K562 (cell line): Measurements from ENCODE around the gene RNF6. TPM values are rescaled to one million over a fixed set of nuclear protein-coding genes. Genes with fewer than 3 reads are reported as not detected.

Source experiments
- E2F4 ChIP-seq: sonication (generic); formaldehyde crosslinking; IDR thresholded peaks from 2 replicates; pipeline ENCODE4 v1.8.0; 2022; ENCODE audit warnings: mild to moderate bottlenecking, low read depth, missing genetic modification reagents
- HNRNPK ChIP-seq: fragments of 200-400 bp; formaldehyde crosslinking; IDR thresholded peaks from one replicate; pipeline ENCODE4 v1.6.1; 2018; ENCODE audit warnings: mild to moderate bottlenecking, low read depth, low read length; ENCODE audit not compliant: poor library complexity, severe bottlenecking
- HOXB6 ChIP-seq: fragments of 250-450 bp; sonication (Bioruptor Pico); IDR thresholded peaks from 2 replicates; pipeline ENCODE4 v1.5.1; 2022; ENCODE audit warnings: mild to moderate bottlenecking, borderline replicate concordance
- LCOR ChIP-seq: sonication (generic); formaldehyde crosslinking; IDR thresholded peaks from 2 replicates; pipeline ENCODE4 v1.8.0; 2022; ENCODE audit warnings: mild to moderate bottlenecking, missing genetic modification reagents
- NR1H2 ChIP-seq: sonication (generic); formaldehyde crosslinking; IDR thresholded peaks from 2 replicates; pipeline ENCODE4 v1.4.0; 2020; ENCODE audit warnings: mild to moderate bottlenecking, missing genetic modification reagents
- RREB1 ChIP-seq: fragments of 250-450 bp; sonication (Bioruptor Pico); IDR thresholded peaks from 2 replicates; pipeline ENCODE4 v1.4.0; 2020
- ZBTB26 ChIP-seq: fragments of 450-650 bp; formaldehyde crosslinking; IDR thresholded peaks from 2 replicates; pipeline ENCODE4 v1.4.0; 2022; ENCODE audit warnings: missing genetic modification characterization
- ZNF239 ChIP-seq: fragments of 250-450 bp; sonication (Bioruptor Pico); IDR thresholded peaks from 2 replicates; pipeline ENCODE4 v1.4.0; 2020; ENCODE audit warnings: mild to moderate bottlenecking
- ZNF24 ChIP-seq: fragments of 450-650 bp; IDR thresholded peaks from 2 replicates; pipeline ENCODE4 v1.6.1; 2016
- ZNF717 ChIP-seq: fragments of 250-450 bp; sonication (Bioruptor Pico); IDR thresholded peaks from 2 replicates; pipeline ENCODE4 v1.5.0; 2021
- ZNF785 ChIP-seq: fragments of 250-450 bp; sonication (Bioruptor Pico); IDR thresholded peaks from 2 replicates; pipeline ENCODE4 v1.4.0; 2020; ENCODE audit warnings: mild to moderate bottlenecking
- polyA plus RNA-seq, 8 experiments: library from polyadenylated mRNA; depleted of rRNA in 4 of 8; stranded (reverse) in 5 of 8; unstranded in 3 of 8; fragments of >200 nt; fragmentation: Nextera tagmentation in 2 of 8; fragmentation: Illumina TruSeq in 1 of 8; extraction: Ambion mirVana in 2 of 8; extraction: Trizol in 1 of 8; gene quantifications; 2 replicates each; pipeline versions ENCODE4 v1.2.1 to v1.2.3, GENCODE V29; 2011 to 2014; ENCODE audit warnings: inconsistent platforms in 1 of 8, missing spikeins in 1 of 8
- total RNA-seq, 7 experiments: library from RNA; depleted of rRNA in 6 of 7; stranded (reverse); fragments of >200 nt in 6 of 7; fragmentation: Illumina TruSeq in 2 of 7; extraction: Trizol in 2 of 7; gene quantifications; 2 replicates each; pipeline versions ENCODE4 v1.2.1 to v1.2.3, GENCODE V29; 2011 to 2021; ENCODE audit warnings: low replicate concordance in 1 of 7
- TF ChIP-seq, protein P1 (sequence below): fragments of 450-650 bp; IDR thresholded peaks from 2 replicates; pipeline ENCODE4 v1.6.1; 2014; ENCODE audit warnings: low read depth, mild to moderate bottlenecking, moderate library complexity, borderline replicate concordance
- TF ChIP-seq, protein P2 (sequence below), 2 experiments: fragments of 150-350 bp in 1 of 2; IDR thresholded peaks; 2 replicates each; pipeline ENCODE4 v1.6.1; 2012 to 2016; ENCODE audit warnings: low read depth in 2 of 2, low read length in 2 of 2, mild to moderate bottlenecking in 1 of 2, moderate library complexity in 1 of 2

RNF6 gene
- total and polyA plus RNA-seq, 9 of the 15 experiments (the other 6 are each of a cell fraction or from before 2014, with no cell fraction given): 12.0 to 31.4 (median 22.3) TPM

DNA sequence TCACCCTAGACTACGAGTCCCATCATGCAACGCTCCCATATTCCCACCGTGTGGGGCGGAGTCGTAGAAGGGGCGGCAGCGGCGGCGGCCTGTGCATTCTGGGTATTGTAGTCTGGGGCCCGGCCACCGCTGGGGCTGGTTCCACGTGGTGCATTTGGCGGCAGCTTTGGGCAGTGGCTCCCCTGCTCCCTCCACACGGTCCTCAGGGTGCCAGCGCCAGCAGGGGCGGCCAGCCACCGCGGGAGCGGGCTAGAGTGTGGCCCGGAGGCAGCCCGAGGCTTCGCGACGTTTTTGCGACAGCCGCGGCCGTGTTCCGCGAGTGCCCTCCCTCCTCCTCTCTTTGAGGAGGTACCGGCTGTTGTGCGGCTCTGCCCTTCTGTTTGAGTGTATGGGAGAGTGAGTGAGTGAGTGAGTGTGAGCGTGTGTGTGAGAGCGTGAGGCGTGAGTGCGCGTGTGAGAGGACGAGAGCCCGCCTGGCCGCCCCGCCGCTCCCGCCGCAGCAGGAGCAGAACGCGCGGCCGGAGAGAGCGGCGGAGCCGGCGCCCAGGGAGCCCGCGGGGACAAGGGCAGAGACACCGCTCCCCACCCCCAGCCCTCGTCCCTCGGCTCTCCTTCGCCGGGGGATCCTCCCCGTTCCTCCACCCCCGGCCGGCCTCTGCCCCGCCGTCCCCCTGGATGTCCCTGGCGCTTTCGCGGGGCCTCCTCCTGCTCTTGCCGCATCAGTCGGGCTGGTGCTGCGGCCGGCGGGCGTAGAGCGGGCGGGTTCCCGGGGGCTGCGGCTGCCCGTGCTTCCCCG, 31.9 kb upstream of the RNF6 start, which contains the start of gene CDK8 (continued):
- TF ChIP-seq RREB1 (CRISPR knock-in tag): no peak
- no peak for TF ChIP-seq NR1H2 (CRISPR knock-in tag)
- TF ChIP-seq, protein P1, sequence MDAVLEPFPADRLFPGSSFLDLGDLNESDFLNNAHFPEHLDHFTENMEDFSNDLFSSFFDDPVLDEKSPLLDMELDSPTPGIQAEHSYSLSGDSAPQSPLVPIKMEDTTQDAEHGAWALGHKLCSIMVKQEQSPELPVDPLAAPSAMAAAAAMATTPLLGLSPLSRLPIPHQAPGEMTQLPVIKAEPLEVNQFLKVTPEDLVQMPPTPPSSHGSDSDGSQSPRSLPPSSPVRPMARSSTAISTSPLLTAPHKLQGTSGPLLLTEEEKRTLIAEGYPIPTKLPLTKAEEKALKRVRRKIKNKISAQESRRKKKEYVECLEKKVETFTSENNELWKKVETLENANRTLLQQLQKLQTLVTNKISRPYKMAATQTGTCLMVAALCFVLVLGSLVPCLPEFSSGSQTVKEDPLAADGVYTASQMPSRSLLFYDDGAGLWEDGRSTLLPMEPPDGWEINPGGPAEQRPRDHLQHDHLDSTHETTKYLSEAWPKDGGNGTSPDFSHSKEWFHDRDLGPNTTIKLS: peak; percentile 93; the same call in 1 of the 2 replicates
- no peak for TF ChIP-seq ZNF239 (CRISPR knock-in tag)
- TF ChIP-seq HOXB6 (CRISPR knock-in tag): no peak
- TF ChIP-seq, protein P2, sequence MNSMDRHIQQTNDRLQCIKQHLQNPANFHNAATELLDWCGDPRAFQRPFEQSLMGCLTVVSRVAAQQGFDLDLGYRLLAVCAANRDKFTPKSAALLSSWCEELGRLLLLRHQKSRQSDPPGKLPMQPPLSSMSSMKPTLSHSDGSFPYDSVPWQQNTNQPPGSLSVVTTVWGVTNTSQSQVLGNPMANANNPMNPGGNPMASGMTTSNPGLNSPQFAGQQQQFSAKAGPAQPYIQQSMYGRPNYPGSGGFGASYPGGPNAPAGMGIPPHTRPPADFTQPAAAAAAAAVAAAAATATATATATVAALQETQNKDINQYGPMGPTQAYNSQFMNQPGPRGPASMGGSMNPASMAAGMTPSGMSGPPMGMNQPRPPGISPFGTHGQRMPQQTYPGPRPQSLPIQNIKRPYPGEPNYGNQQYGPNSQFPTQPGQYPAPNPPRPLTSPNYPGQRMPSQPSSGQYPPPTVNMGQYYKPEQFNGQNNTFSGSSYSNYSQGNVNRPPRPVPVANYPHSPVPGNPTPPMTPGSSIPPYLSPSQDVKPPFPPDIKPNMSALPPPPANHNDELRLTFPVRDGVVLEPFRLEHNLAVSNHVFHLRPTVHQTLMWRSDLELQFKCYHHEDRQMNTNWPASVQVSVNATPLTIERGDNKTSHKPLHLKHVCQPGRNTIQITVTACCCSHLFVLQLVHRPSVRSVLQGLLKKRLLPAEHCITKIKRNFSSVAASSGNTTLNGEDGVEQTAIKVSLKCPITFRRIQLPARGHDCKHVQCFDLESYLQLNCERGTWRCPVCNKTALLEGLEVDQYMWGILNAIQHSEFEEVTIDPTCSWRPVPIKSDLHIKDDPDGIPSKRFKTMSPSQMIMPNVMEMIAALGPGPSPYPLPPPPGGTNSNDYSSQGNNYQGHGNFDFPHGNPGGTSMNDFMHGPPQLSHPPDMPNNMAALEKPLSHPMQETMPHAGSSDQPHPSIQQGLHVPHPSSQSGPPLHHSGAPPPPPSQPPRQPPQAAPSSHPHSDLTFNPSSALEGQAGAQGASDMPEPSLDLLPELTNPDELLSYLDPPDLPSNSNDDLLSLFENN (IDR thresholded peaks at IDR 0.05; ENCODE audit: low read depth in 2 of 2, low read length in 2 of 2): no peak
- TF ChIP-seq ZNF785 (CRISPR knock-in tag): no peak
- TF ChIP-seq ZBTB26 (CRISPR knock-in tag): no peak
- no peak for TF ChIP-seq ZNF24
- no peak for TF ChIP-seq LCOR
- TF ChIP-seq HNRNPK: no peak
- no peak for TF ChIP-seq E2F4 (CRISPR knock-in tag)
- TF ChIP-seq ZNF717 (CRISPR knock-in tag): no peak
